IPS DF 4.7 (cell line): Measurements from ENCODE around the gene MINDY3.

Source experiments
- DNase-seq: peaks from one replicate; pipeline ENCODE4 v3.0.0-alpha.2; 2013; ENCODE audit warnings: low spot score; ENCODE audit errors: extremely low read depth

Gene MINDY3

DNA sequence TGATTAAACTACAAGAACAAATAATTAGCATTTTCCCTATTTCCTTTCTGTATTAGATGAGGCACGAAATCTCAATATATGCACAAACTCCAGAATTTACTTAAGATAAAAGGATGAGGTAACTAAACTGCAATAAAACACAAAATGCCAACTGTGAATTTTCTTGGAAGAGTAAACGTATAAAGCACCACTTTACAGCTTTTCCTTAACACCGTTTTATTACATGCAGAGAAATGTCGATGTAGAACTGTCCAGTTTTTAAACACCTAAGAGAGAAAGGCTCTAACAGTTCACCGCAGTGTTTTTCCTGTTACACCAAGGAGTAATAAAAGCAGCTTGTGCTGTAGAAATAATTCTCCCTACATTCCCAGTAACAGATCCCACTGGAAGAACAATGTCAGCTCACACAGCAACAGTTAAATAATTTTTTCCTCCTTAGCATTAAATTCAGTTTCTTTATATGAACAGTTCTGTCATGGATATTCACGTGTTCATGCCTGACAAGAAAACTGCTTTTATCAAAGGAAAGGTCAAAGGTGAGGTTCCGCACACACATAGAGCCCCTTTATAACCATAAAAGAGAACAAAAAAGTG is 52.0 kb downstream of the MINDY3 start:
- no peak for DNase-seq

DNA sequence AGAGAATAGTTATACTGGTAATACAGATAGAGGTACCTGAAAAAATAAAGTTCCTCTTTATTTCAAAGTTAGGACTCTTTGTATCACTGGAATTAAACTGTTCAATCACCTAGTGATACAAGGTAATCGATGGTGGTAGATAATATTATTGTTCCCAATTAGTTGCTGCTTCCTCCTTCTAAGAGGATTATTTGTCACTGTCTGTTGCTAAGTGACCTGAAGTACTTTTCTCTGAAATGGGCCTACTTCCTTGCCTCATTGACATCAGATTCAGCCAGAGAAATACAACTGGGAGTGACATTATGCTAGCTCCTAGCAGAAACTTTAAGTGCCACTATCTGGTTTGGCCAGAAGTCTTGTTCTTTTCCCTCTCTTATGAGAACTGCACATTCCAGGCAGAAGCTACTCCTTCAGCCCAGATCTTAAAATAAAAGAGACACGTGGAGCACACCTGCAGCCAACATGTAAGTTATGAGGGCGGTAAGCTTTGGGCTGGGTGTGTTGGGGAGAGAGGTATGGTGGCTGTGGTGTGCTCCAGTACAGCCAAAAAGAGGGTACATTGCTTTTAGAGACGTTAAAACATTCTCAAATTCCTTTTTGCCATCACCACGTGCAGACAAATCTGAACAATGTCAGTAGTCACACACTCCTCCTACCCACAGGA is 54.8 kb downstream of the MINDY3 start:
- no peak for DNase-seq

DNA sequence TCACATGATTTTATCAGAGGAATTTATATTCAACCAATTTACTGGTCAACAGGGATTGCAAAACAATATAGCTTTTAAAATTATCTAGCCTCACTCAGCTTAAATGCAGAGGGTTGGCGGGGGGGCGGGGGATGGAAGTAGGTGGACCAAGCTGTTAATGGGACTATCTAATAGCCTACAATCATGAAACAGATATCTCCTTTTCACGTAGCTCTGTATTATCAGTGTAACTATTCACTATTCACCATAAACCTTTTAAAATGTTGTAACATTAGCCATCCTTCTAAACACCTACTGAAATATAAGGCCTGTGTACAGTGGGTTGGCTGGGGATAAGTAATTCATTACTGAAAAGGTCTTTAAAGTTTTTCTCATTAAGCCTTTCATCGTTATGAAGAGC is 56.2 kb downstream of the MINDY3 start:
- no peak for DNase-seq

DNA sequence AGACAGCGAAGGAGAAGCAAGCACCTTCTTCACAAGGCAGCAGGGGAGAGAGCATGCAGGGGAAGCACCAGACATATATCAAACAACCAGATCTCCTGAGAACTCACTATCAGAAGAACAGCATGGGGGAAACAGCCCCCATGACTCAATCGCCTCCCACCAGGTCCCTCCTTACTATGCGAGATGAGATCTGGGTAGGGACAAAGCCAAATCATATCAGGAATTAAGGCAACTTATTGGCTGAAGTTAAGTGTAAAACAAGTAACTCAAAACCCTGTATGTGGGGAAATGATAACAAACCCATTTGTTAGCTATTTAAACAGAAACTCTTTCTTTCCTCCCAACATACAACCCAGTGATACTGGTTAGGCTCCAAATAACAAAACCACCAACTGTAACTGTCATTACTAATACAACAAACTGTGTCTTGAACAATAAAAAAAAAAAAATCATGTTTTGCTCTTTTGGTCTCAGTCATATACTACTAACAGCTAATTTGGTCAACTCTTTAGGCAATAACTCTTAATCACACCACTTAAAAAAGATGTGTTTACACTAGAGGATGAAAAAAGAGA is 57.8 kb downstream of the MINDY3 start:
- DNase-seq, result no peak

DNA sequence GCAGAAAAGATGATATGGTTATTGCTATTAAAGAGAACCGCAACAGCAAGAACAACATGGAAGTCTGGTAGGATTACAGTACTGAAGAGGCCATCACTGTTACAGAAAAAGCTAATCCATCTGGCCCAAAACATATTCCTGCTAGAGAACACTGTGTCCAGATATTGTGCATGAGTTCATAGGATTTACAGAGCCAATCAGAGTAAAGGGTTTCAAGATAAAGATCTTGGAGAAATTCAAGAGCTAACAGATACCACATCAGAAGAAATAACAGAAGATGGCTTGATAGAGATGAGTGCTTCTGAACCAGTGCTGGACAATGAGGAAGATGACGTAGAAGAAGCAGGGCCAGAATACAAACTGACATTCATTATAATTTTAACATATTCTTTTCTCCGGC is 58.7 kb downstream of the MINDY3 start:
- no peak for DNase-seq

DNA sequence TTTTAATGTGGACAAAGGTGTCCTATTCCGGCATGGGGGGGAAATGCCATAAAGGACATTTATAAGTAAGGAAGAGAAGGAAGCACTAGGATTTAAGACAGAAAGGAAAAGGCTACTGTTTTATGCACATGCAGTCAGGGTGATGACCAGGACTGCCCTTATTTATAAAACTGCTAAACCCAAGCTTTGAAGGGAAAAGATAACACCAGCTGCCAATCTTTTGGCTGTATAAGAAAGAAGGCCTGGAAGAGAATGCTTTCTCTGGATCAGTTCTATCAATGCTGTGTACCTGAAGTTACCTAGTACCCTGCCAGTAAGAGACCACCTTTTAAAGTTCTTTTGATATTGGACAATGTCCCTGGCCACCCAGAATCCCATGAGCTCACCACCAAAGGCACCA is 59.2 kb downstream of the MINDY3 start:
- no peak for DNase-seq

DNA sequence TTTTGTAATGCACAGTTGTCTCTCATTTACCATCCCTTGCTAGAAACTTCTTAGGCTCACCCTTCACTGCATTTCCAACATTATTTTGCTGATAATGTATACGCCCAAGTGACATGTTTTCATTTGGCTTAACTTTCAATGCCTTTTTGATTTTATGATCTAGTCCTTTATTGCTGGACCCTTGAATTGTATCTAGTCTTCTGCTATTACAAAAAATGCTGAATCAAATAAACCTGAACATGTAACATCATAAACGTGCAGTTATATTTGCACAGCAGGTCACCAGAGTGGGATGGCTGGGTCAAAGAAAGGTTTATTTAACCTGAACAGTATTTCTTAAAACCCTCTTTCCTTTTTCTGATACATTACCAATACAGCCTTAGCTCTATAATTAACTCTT is 63.0 kb downstream of the MINDY3 start:
- DNase-seq, result no peak

DNA sequence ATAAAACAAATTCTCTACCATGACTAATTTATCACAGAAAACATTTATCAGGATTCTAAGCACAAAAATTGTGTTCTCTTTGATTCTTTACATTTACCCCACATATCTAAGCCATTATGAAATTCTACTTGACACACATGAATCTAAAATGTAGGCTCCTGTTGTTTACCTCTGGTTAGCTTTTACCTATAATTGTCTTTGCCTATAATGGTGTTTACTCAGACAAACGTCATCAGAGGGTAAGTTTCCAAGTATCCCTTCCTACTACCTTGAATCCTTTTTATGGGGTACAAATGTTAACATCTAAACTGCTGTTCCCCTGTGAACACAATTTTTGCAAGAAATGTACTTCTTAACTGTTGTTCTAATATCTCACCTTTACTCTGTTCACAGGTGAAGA is 63.5 kb downstream of the MINDY3 start:
- no peak for DNase-seq

DNA sequence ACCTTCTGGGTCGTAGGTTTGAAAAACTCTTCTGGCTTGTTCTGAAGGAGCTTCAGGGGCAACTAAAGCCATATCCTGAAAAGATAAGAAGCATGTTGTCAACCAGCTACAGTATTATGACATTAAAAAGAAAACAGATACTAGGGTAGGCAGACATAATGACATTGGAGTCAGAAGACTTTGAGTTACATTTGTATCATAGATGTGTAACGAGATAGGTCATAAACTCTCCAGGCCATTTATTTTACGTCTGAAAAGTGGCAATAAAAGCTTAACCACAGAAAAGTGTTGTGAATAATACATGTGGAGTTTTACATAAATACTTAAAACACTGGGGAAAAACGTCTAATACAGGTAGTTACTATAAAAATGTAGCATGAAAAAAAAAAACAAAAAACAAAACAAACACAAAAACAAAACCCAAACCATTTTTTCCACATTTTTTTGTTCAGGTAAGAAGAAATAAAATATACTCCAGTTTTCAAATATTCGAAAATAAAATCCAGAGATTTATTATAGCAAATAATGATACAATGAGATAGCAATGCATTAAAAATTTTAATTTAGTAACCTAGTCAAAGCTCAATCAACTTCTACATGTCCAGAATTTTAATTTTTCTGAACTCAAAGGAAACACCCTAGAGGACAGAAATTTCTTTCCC is 64.1 kb downstream of the MINDY3 start:
- DNase-seq, result no peak

DNA sequence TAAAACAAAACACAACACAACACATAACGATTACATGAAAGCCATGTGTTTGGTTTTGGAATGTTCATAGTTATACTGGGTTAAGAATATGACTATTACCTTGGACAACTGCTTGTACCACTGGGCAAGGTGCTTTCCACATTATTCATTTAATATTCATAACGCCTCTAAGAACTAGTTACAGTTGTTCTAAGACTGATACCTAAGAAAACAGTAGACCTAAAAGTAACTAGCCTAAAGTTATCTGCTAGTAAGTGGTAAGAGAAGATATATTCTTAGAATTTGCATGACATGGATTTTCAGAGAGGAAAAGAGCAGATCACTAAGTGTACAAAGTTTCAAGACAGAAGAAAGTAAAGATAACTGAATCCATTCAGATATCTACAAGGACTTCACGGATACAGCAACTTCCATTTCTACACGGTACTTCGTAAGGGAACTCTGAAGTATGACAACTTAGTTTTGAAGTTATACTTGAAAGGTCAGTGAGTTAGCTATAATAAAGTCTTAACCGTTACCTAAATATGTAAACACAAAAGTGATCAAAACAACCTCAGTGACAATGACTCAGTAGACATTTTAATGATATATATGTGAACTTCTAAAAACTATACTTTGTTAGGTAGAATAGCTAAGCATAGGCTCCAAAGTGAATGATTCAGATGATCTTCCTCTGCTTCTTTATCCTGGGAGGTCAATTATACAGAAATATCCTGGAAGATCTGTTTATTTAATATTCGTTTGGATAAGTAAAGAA is 65.1 kb downstream of the MINDY3 start:
- DNase-seq, result no peak

DNA sequence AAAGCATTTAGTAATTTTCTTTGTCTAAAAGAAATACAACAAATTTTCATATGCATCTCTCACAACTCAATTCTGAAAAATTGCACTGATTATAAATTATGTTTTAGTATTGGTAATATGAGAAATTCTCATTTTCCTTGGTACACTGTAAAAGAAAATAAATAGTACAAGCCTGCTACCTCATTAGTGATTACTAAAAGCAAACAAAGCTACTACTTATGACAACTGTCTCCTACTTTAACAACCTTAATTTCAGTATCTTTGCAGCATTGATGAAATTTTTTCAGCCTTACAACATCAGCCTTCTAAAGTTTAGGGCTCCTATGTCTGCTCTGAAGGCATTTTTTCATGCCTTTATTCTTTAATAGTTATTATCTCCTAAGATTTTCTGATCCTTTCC is 65.7 kb downstream of the MINDY3 start:
- DNase-seq, result no peak

DNA sequence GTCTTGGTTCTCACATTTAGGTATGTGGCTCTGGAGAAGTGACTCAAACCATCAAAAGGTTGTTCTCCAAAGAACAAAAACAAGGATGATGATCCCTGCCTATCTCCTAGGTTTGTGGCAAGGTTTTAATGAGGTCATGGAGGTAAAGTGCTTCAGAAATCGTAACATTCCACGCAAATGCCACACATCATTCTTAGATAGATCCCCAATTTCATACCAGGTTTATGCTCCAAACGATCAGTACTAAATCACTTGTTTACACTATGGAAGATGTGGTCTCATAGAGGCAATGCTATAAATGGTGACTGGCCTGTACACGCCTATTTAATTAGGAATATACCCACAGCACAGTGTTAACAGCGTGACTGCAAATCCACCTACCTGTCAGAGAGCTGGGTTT is 66.6 kb downstream of the MINDY3 start:
- no peak for DNase-seq

DNA sequence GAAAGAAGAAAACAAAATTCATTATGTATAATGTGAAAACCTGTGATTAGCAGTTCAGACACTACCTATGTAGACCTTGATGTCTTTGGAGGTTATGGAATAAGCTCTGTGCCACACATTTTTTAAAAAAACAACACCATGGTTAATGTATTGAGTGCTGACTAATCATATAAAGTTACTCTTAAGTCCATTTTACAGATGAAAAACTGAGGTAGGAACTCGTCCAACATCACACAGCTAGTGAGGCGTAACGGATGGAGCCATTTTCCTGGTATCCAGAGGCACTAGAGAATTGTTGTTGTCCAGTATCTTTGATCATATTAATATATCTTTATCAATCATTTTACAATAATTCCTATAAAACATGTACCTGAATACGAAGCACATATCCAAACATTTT is 67.5 kb downstream of the MINDY3 start:
- DNase-seq, result no peak

DNA sequence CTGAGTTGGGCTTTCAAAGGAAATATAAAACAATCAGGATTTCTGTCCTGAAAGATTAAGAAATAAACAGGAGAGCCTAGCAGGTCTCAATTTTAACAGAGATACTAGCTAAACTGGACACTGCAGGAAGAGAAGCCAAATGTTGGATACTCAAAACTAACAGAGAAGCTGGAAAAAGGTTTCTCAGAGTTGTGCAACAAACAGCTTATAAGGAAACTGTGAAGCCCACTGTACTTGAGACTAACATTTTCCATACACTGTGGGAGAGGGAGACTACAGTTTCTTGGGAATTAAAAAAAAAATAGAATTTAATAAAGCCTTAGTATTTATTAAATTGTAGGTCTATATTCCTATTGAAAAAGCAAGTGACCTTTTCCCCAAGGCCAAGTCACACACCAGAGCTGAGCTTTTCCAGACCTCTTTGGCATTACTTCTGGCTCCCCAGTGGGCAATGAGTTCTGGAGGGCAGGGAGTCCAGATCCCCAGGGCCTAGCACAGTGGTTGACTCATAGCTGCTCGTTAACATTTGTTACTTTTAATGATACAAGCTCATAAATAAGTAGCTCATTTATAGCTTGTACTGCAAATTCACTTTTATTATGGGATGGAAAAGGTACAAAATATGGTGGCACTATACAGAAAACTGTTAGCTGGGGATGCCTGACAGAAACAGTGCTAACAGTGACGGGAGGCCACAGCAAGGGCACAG is 68.3 kb downstream of the MINDY3 start:
- no peak for DNase-seq

DNA sequence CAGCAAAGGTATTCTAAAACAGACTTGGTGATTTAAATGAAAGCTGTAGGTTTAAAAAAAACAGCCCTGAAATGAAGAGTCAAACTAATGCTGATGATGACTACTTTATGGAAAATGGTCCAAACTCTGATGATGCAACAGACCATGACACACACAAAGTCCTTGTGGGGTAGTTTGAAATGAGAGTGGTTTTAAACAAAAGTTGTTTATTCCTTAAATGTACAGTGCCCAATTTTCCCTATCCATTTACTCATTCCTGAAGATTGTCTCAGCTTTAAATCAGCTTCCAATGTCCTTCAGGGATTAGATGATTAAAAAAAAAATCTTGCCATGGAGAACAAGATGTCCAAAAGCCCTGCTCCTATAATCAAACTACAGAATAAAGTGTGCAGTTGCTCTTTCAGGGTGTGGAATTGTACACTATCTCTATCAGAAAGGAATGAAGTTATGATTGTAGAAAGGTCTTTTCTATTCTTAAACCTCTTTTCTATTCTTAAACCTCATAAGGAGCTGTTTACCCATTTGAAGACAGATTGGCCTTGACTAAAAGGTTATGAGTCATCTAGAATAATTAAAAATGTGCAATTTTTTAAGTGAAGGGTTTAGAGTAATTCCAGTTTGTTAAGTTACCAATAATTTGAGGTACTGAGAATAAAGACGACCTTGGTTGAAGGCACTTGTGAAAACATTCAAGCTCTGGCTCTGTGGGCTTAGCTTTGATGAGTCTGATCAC is 70.3 kb downstream of the MINDY3 start:
- no peak for DNase-seq

DNA sequence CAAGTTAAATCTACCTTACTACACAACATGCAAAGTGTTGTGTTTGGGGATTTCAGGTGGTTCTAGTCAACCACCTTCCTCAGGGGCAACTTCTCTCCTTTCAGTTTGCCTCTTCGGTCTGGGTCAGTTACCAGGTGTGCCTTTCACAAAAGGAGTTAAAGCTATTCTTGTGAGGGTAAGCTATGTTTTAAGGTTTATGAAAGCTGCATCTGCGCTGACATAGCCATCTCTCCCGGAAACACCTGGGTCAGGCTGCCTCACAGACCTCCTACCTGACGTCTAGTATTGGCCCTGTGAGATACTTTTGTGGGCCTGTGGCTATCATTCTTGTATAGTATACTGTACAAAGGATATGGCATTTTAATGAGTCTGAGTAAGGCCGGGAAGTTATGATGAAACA is 72.9 kb downstream of the MINDY3 start:
- DNase-seq, result no peak

DNA sequence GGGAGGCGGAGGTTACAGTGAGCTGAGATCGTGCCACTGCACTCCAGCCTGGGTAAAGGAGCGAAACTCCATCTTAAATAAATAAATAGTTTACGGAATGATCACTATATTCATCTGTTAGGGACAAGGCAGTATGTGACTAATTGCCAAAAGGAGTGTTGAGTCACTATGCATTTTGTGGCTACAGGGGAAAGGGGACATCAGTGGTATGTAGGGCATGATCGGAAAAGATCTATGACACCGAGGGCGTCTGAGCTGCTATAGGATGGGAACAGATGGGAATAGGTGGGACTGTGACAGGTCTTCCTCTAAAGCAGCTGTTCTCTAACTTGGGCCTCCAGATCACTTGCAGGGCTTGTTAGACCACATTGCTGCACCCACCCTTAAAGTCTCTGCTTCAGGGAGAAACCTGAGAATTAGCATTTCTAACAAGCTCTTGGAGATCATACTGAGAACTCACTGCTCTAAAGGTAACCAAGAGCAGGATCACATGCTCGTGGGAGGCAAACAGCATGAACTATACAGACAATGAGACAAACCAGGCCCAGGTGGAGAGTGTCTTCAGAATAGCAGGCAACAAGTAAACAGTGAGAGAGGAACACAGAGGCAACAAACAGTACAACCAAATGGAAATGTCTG is 75.5 kb downstream of the MINDY3 start:
- DNase-seq, result no peak

DNA sequence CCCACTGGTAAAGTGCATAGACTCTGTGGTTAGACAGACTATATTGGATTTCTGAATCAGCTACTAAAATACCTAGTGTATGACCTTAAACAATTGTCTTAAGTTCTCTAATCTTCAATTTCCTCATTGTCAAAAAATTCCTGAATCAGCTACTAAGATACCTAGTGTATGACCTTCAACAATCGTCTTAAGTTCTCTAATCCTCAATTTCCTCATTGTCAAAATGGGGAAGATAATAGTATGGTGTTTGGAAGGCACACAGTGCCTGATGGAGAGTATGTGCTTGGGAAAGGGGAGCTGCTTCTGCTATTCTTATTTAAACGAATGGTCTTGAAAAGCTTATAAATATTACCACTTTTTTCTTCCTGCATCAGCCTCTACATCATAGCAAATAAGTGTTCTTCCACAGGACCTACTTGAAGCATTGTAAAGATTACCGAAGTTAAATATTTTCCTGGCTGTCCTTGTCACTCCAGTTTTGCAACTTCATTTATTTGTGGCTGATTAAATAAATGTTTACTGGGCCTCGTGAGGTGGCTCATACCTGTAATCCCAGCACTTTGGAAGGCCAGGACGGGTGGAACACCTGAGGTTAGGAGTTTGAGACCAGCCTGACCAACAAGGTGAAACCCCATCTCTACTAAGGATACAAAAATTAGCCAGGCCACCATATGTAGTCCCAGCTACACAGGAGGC is 76.2 kb downstream of the MINDY3 start:
- DNase-seq, result no peak

DNA sequence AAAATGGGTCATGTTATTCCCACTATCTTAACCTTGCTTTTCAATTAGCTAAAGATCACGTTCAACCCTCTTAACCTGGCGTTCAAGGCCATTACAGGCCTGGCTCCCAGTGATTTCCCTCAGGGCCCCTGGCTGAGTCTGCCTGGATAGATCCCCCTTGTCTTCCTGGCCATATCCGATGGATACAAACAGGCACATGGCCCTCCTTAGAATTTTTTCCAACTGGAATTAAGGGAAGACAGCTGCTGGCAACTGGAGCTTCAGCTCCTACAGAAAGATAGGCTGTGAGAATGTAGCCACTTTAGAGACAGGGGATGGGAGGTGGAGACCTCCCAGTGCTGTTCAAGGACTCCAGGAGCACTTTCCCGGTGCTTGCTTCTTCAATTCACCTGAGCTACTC is 77.5 kb downstream of the MINDY3 start:
- DNase-seq, result no peak
